GM18517 (cell line): ENCODE data around the gene C21orf58.
"Not testable (repeated sequence)": the region's sequence is repeated elsewhere in the genome, so short reads cannot be mapped to it uniquely, and the experiment has no call there.

ENCODE experiments used
- ATAC-seq: cut with Tn5 transposase; IDR thresholded peaks from one replicate; pipeline ENCODE4 v1.9.1; 2021; ENCODE audit warnings: mild to moderate bottlenecking, moderate library complexity; ENCODE audit not compliant: unreplicated experiment

C21orf58 gene

GRCh38 chr21:46323710-46324389 lies at the start of gene C21orf58, which contains the start of gene PCNT:
C21orf58 (minus strand) TSS chr21:46323870; CDS start chr21:46322738, 1,132 bp downstream.
PCNT (plus strand) TSS chr21:46324156; CDS start chr21:46324229, 73 bp downstream.
- ATAC-seq: peak; percentile 69

- ATAC-seq: not testable (repeated sequence)
Measured at GRCh38 chr21:46372947-46373346, 49.3 kb upstream of the C21orf58 start.

- no peak for ATAC-seq
Measured at GRCh38 chr21:46372014-46372485, 48.4 kb upstream of the C21orf58 start.

- ATAC-seq: no peak
Measured at GRCh38 chr21:46371204-46372013, 47.7 kb upstream of the C21orf58 start.

GRCh38 chr21:46369520-46370235 lies 46.0 kb upstream of the C21orf58 start:
- ATAC-seq: no peak

- peak; percentile 68 for ATAC-seq
Measured at GRCh38 chr21:46368533-46369285, 45.0 kb upstream of the C21orf58 start.

- no peak for ATAC-seq
Measured at GRCh38 chr21:46366966-46367365, 43.3 kb upstream of the C21orf58 start.

GRCh38 chr21:46366561-46366960 lies 42.9 kb upstream of the C21orf58 start:
- ATAC-seq: no peak

- ATAC-seq: no peak
Measured at GRCh38 chr21:46366091-46366490, 42.4 kb upstream of the C21orf58 start.

- ATAC-seq: no peak
Measured at GRCh38 chr21:46363698-46364097, 40.0 kb upstream of the C21orf58 start.

GRCh38 chr21:46362946-46363345 lies 39.3 kb upstream of the C21orf58 start:
- ATAC-seq: no peak

- ATAC-seq: no peak
Measured at GRCh38 chr21:46361935-46362334, 38.3 kb upstream of the C21orf58 start.

GRCh38 chr21:46361176-46361575 lies 37.5 kb upstream of the C21orf58 start:
- ATAC-seq: no peak

- no peak for ATAC-seq
Measured at GRCh38 chr21:46357684-46358425, 34.2 kb upstream of the C21orf58 start.

- no peak for ATAC-seq
Measured at GRCh38 chr21:46357335-46357604, 33.6 kb upstream of the C21orf58 start.

GRCh38 chr21:46356494-46357334 lies 33.0 kb upstream of the C21orf58 start:
- ATAC-seq: no peak

- ATAC-seq: no peak
Measured at GRCh38 chr21:46356005-46356338, 32.3 kb upstream of the C21orf58 start.

- no peak for ATAC-seq
Measured at GRCh38 chr21:46355161-46356004, 31.7 kb upstream of the C21orf58 start.
